ENCODE results near the gene TLR7.

DNA sequence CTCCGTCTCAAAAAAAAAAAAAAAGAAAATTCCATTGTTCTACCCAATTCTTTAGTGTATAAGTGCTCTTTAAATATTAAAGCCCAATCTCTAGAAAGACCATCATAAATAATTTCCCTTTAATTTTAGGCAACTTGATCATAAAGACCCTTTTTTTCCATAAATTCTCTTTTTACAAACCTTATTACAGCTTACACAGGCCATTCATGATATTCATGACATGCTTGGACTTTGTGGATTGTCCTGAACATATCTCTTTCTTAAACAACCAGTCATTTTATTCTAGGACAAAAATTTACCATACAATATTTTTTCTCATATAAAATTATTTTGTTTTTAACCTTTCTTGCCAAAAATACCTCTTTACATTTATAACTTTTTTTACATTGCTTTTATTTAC lies 70.1 kb downstream of the TLR7 start:
- TF ChIP-seq, protein P1, sequence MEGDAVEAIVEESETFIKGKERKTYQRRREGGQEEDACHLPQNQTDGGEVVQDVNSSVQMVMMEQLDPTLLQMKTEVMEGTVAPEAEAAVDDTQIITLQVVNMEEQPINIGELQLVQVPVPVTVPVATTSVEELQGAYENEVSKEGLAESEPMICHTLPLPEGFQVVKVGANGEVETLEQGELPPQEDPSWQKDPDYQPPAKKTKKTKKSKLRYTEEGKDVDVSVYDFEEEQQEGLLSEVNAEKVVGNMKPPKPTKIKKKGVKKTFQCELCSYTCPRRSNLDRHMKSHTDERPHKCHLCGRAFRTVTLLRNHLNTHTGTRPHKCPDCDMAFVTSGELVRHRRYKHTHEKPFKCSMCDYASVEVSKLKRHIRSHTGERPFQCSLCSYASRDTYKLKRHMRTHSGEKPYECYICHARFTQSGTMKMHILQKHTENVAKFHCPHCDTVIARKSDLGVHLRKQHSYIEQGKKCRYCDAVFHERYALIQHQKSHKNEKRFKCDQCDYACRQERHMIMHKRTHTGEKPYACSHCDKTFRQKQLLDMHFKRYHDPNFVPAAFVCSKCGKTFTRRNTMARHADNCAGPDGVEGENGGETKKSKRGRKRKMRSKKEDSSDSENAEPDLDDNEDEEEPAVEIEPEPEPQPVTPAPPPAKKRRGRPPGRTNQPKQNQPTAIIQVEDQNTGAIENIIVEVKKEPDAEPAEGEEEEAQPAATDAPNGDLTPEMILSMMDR (IDR thresholded peaks at IDR 0.05): no peak
- TF ChIP-seq POLR2A (IDR thresholded peaks at IDR 0.05): no peak

Data from right lobe of liver (tissue), 4 donors.